ENCODE results near the gene ADO. TPM values are rescaled to one million over a fixed set of nuclear protein-coding genes. Genes with fewer than 3 reads are reported as not detected.

Gene ADO
- 10 to 100 TPM; 13.9 to 27.1 (median 22.9) TPM for total RNA-seq

- Histone ChIP-seq H3K9me3 (no peaks in the 10 kb centered on the region), H3K27ac (peak within 1 kb of the TSS; percentile 95 to 98), H3K4me3 (peak within 1 kb of the TSS; percentile 81 to 98 (median 86)), H3K4me1 (peaks cover 0 to 7% of the 10 kb centered on the region in 2 donors), H3K27me3 (no peaks in the 10 kb centered on the region), H3K36me3 (no peaks in the 10 kb centered on the region)
- intact Hi-C loops (cut with DNase I; ENCODE audit: low total_unique reads), result no loop called here
- DNase-seq (ENCODE audit: low spot score in 2 of 2), result peak; percentile 68 to 69
- TF ChIP-seq POLR2AphosphoS5 (IDR thresholded peaks at IDR 0.05) (peak; percentile 55 to 79 (median 74)), CTCF (IDR thresholded peaks at IDR 0.05) (peak in 2 of 3 donors; percentile 11 to 26), POLR2A (IDR thresholded peaks at IDR 0.05) (no peak)
Observed at GRCh38 chr10:62804356-62805230, at the start of gene ADO. TSS of gene ADO (plus strand) at chr10:62804720. CDS start at chr10:62805060, 340 bp downstream.

GRCh38 chr10:62754963-62755362 lies 49.6 kb upstream of the ADO start:
- Histone ChIP-seq H3K27ac (no peak overlapping the region), H3K4me3 (no peak overlapping the region), H3K4me1 (no peaks in the 10 kb centered on the region), H3K27me3 (no peaks in the 10 kb centered on the region), H3K9me3 (no peaks in the 10 kb centered on the region), H3K36me3 (no peaks in the 10 kb centered on the region)
- intact Hi-C loops (cut with DNase I; ENCODE audit: low total_unique reads), result no loop called here
- no peak for DNase-seq (ENCODE audit: low spot score in 2 of 2)
- TF ChIP-seq POLR2AphosphoS5 (IDR thresholded peaks at IDR 0.05) (no peak), POLR2A (IDR thresholded peaks at IDR 0.05) (no peak), CTCF (IDR thresholded peaks at IDR 0.05) (no peak)

GRCh38 chr10:62755662-62756653 lies 48.6 kb upstream of the ADO start:
- H3K9me3 ChIP-seq, result no peaks in the 10 kb centered on the region
- no peaks in the 10 kb centered on the region for H3K27me3 ChIP-seq
- TF ChIP-seq POLR2A (IDR thresholded peaks at IDR 0.05), result no peak
- no peak for TF ChIP-seq POLR2AphosphoS5 (IDR thresholded peaks at IDR 0.05)
- TF ChIP-seq CTCF (IDR thresholded peaks at IDR 0.05), result no peak
- DNase-seq (ENCODE audit: low spot score in 2 of 2), result no peak
- no peak overlapping the region for H3K4me3 ChIP-seq
- H3K36me3 ChIP-seq, result no peaks in the 10 kb centered on the region
- H3K27ac ChIP-seq, result no peak overlapping the region
- H3K4me1 ChIP-seq, result no peaks in the 10 kb centered on the region
- intact Hi-C loops (cut with DNase I; ENCODE audit: low total_unique reads), result no loop called here

- no peak for DNase-seq (ENCODE audit: low spot score in 2 of 2)
- H3K4me3 ChIP-seq, result no peak overlapping the region
- H3K27me3 ChIP-seq, result no peaks in the 10 kb centered on the region
- no peaks in the 10 kb centered on the region for H3K4me1 ChIP-seq
- intact Hi-C loops (cut with DNase I; ENCODE audit: low total_unique reads), result no loop called here
- H3K9me3 ChIP-seq, result no peaks in the 10 kb centered on the region
- no peaks in the 10 kb centered on the region for H3K36me3 ChIP-seq
- TF ChIP-seq POLR2AphosphoS5 (IDR thresholded peaks at IDR 0.05) (no peak), POLR2A (IDR thresholded peaks at IDR 0.05) (no peak), CTCF (IDR thresholded peaks at IDR 0.05) (no peak)
- peak overlapping the region in 1 of 2 donors; percentile 48 for H3K27ac ChIP-seq
Observed at GRCh38 chr10:62759599-62760175, 44.8 kb upstream of the ADO start.
